OCI-LY7 (cell line): ENCODE data around the gene CHD5.

ENCODE experiments used
- EZH2phosphoT487 ChIP-seq: fragments of 200-600 bp; sonication (generic); IDR thresholded peaks from 2 replicates; pipeline ENCODE4 v1.6.1; 2018; ENCODE audit warnings: low read depth, borderline replicate concordance, mild to moderate bottlenecking, mixed run types, antibody characterized with exemption, low read length, moderate library complexity, mixed read lengths
- TF ChIP-seq, protein P1 (sequence below): fragments of 200-600 bp; sonication (generic); conservative IDR thresholded peaks from 2 replicates; pipeline ENCODE4 v1.5.1; 2014; ENCODE audit warnings: mild to moderate bottlenecking, antibody characterized with exemption, low read length, moderate library complexity, mixed read lengths

DNA sequence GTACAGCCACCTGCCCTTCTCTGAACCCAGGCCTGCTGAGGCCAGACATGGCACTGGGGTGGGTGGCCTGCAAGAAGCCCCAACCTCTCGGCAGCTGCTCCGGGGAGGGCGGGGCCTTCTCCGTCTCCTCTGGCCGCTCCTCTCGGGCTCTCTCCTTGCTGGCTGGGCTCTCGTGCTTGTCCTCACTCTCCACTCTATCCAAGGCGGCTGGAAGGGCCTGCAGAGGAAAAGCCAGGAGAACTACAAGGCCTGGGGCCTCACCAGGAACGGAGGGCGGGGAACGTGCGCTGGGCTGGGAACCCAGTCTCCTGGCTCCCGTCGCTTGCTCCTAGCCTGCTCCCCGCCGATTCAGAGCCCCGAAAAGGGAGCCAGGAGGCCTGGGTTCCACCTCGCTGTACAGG, 59.1 kb downstream of the CHD5 start:
- TF ChIP-seq, protein P1, sequence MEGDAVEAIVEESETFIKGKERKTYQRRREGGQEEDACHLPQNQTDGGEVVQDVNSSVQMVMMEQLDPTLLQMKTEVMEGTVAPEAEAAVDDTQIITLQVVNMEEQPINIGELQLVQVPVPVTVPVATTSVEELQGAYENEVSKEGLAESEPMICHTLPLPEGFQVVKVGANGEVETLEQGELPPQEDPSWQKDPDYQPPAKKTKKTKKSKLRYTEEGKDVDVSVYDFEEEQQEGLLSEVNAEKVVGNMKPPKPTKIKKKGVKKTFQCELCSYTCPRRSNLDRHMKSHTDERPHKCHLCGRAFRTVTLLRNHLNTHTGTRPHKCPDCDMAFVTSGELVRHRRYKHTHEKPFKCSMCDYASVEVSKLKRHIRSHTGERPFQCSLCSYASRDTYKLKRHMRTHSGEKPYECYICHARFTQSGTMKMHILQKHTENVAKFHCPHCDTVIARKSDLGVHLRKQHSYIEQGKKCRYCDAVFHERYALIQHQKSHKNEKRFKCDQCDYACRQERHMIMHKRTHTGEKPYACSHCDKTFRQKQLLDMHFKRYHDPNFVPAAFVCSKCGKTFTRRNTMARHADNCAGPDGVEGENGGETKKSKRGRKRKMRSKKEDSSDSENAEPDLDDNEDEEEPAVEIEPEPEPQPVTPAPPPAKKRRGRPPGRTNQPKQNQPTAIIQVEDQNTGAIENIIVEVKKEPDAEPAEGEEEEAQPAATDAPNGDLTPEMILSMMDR = no peak
- no peak for TF ChIP-seq EZH2phosphoT487
